GM19238 (cell line): ENCODE data around the gene XIST.
"Not testable (repeated sequence)": the region's sequence is repeated elsewhere in the genome, so short reads cannot be mapped to it uniquely, and the experiment has no call there.

Experiments used
- DNase-seq: peaks from one replicate; pipeline ENCODE4 v3.0.0; 2011; ENCODE audit warnings: low spot score; ENCODE audit not compliant: insufficient read length

Gene XIST

GRCh38 chrX:73852467-73852866 lies at the start of gene XIST:
XIST (minus strand) TSS chrX:73852714.
- DNase-seq: peak; percentile 18

GRCh38 chrX:73898315-73898714 lies 45.8 kb upstream of the XIST start:
- DNase-seq: not testable (repeated sequence)

GRCh38 chrX:73892515-73893090 lies 40.1 kb upstream of the XIST start:
- DNase-seq: not testable (repeated sequence)

DNA sequence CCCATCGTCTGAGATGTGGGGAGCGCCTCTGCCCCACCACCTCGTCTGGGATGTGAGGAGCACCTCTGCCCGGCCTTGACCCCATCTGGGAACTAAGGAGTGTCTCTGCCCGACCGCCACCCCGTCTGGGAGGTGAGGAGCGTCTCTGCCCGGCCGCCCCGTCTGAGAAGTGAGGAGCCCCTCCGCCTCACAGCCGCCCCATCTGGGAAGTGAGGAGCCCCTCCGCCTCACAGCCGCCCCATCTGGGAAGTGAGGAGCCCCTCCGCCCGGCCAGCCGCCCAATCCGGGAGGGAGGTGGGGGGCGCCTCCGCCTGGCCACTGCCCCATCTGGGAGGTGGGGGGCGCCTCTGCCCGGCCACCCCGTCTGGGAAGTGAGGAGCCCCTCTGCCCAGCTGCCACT lies 29.7 kb upstream of the XIST start:
- DNase-seq: not testable (repeated sequence)

DNA sequence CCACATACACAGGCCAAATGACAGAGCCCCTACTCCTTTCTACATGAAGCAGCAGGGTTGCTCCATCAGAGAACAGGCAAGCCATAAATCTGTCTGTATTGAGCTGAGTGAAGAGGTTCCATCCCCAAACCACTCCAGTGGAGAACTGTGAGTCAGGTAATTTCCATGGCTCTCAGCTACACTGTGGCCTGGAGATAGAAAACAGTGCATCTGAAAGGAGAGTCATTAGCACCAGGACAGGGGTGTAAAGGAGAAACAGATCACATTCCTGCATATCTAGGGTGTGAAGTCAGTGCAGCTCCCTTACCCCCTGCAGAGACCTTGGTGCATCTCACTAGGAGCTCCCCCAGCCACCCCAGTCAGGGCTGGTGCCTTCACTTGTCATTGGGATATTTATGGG lies 25.2 kb upstream of the XIST start:
- no peak for DNase-seq

DNA sequence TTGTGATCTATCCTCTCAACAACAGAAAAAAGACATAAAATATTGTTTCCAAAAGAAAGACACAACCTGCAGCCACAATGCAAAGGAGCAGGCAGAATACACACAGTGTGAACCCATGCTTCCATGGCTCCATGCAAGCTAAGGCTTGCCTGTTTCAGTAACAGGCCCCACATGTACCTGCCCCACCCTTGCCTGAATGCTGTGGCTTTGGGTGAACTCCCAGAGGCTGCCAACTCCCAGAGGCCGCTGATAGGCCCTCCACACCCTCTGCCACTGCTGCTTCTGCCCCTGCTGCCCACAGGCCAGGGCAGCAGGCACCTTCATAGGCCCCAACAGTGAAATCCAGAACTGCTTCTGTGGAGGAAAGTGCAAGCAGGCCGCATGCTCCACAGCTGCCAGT lies 24.4 kb upstream of the XIST start:
- DNase-seq: no peak

- no peak for DNase-seq
Observed at GRCh38 chrX:73868916-73869315, 16.4 kb upstream of the XIST start.

GRCh38 chrX:73867144-73867543 lies 14.6 kb upstream of the XIST start:
- no peak for DNase-seq

DNA sequence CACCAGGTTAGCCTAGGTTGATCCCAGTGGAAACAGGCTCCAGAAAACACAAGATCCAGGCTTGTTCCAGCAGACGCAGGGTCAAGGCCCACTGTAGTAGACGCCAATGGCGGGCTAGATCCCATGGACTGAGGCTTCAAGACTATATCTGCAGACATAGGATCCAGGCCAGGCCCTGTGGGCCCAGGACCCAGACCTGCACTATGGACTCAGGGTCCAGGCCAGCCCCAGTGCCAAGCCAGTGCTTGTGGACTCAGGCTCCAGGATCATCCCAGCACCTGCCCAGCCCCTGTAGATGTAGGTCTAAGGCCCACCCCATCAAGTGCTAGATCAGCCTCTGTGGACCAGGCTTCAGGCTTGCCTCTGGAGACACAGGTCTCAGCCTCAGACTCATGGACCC lies 11.3 kb upstream of the XIST start:
- no peak for DNase-seq

GRCh38 chrX:73863268-73863667 lies 10.8 kb upstream of the XIST start:
- DNase-seq: no peak

- DNase-seq: no peak
Observed at GRCh38 chrX:73859622-73860021, 7.1 kb upstream of the XIST start.

GRCh38 chrX:73855546-73855945 lies 3.0 kb upstream of the XIST start:
- no peak for DNase-seq

DNA sequence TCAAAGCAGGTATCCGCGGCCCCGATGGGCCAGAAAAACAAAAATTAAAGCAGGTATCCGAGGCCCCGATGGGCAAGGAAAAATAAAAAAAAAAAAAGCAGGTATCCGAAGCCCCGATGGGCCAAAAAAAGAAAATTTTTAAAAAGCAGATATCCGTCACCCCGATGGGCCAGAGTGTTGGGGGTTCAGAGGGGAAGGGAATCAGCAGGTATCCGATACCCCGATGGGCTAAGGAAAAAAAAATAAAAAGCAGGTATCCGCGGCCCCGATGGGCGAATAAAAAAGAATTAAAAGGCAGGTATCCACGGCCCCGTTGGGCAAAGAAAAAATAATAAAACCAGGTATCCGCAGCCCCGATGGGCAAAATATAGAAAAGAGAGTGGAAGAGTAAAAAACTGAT lies 492 bp downstream of the XIST start:
- no peak for DNase-seq

DNA sequence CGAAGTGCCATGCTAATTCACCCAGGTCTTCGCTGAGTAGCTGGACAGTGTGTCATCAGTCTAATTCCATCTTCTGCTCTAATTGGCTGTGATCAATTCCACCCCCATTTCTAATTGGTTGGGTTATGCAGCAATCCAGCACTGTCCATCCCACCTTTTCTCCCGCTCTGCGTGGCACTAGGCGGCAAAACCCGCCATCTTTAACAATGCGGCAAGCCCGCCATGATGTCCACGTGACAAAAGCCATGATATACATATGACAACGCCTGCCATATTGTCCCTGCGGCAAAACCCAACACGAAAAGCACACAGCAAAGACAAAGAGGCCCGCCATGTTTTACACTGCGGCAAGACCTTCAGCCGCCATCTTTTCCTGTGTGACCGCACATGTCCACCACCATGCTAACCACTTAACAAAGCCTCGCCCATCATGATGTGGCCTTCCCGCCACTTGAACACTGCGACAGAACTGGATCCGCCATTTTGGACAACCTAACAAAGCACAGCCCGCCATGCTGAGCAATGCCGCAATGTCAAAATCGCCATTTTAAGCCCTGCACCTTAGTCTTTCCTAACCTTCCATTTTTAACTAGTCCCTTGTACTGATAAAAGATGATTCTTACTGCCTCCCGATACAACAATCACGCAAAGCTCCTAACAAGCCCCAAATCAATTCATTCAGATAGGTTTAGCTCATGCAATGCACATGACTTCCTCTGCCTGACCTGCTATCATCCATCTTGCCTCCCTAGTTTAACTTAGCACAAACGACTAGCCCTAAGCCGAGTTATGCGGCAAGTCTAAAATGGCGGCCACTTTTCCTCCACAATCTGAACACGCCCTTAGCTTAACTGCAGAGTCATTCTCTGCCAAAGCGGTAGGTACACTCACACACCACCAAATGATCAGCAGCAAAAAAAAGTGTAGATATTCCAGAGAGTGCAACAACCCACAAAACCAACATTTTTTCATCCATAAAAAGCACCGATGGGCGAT lies 1.2 kb downstream of the XIST start:
- DNase-seq: peak; percentile 17

DNA sequence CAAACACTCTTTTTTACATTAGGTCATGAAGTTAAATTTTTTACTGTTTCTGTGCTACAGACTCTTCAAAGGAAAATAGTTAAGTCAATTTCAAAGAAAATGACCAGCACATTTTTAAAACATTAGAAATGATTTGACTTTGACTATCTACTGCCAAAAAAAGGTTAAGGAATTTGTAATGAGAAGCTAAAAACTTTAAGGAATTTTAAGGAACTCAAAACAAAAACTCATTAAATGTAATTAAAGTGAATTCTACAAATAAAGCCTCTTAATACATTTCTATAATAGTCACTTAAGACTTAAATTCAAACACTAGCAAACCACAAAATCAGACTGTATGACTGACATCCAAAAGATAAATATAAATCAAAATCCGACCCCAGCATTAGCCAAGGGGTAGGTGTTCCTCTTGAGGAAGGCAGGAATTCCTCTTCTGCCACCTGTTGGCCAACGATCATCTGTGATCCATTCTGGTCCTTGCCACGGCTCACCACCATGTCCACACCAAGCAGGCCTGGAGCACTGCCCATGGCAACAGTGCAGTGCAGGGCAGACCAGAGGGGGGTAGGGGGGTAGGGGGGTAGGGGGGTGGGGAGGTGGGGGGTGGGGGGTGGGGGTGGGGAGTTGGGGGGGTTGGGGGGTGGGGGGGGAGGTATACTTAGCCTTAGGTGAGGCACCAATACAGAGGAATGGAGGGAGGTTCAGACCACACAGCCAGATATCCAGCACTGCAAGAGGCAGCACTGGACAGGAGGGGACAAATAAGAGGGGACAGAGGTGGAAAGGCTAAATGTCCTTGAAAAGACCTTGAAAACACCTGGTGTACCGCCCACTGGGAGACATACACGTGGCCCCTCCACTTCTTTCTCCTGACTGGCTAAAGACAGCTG lies 2.1 kb downstream of the XIST start:
- no peak for DNase-seq

DNA sequence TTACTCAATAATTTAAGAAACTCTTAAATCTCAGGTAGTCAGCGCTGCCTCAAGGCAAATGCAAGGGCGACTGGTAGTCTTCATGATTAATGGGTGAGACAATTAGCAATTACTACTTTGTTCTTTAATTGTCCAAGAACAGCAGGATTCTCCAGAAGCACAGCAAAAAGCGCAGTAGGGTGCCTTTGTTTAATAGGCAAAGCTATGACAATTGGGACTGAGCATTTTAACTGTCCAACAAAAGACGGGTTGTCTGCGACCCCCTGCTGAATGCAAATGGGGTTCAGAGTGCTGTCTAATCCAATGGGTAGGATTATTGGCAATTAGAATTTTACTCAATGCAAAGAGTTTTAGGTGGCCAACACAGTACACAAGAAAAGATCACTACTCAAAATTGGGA lies 3.4 kb downstream of the XIST start:
- no peak for DNase-seq

GRCh38 chrX:73847991-73848390 lies 4.5 kb downstream of the XIST start:
- DNase-seq: no peak

GRCh38 chrX:73847100-73847499 lies 5.4 kb downstream of the XIST start:
- no peak for DNase-seq

DNA sequence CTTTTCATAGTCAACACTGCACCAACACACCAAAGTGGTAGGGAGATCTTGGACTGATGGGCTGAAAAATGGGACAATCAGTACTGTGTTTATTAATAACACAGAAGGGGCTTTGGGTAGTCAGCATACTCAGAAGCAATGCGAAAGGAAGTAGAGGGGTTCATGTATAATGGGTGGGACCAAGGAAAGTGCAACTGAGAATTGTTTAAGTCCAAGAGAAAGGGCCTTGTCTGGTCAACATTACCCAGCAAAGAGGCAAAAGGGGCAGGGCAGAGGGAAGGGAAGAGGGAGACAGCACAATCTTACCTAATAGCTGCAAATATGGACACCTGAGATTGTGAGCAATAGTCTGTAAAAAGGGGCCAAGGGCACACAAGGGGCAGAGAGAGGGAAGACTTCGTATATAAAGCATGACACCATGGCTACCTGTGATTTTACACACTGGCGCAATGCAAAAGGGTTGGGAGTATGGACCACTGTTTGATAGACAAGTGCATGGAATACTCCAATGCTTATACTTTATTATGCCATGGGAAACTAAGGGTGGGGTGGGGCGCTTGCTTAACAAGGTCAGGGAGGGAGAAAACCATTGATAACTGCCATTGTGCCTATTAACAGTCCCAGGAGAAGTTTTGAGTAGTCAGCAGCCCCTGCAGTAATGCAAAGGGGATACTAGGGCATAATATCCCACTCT lies 9.8 kb downstream of the XIST start:
- no peak for DNase-seq

DNA sequence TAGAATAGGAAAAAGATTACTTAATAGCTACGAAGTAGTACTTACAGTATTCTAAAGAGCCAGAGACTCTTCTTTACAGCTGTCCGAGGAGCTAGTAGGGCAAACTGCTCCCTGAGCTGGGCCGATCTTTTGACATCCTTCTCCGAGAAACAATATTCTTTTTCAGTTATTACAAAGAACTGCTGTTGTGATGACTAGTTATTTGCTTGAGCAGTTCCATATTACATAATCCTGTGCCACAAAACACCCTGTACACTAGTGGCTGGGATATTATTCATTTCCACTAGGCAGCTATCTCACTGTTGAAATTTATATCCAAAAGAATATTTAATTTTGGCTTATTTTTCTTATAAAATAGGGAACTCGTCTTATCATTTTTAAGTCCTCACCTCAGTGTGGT lies 11.2 kb downstream of the XIST start:
- no peak for DNase-seq
